Fibroblast of pulmonary artery (primary cell): ENCODE data around the gene CASS4.

ENCODE experiments used
- DNase-seq: peaks from one replicate; pipeline ENCODE4 v3.0.0-alpha.2; 2010; ENCODE audit warnings: low read depth
- H3K4me3 ChIP-seq: replicated peaks from 2 replicates; pipeline ENCODE4 v1.5.1; 2011; ENCODE audit warnings: low read depth, mild to moderate bottlenecking, control low read depth, low read length, moderate library complexity
- CTCF ChIP-seq: IDR thresholded peaks from 2 replicates; pipeline ENCODE4 v1.5.1; 2011; ENCODE audit warnings: mild to moderate bottlenecking, control low read depth, low read length, inconsistent platforms; ENCODE audit errors: missing control alignments

Gene CASS4

DNA sequence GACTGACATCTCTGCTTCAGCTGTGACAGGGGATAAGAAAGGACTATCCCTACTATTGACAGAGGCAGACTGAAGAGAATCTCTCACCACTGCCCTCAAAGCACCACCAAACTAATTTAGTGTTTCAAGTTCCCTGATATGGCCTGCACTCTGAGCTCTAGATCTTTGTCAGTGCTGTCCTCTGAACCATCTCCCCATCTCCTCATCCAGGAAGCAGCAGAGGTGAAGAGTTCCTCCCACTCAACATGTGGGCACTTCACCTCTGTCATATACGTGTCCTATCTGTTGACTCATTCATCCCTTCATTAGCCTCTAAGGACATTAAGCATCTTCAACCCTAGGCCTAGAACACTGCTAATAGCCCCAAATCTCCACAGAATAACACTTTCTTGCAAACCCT lies 39.2 kb upstream of the CASS4 start:
- no peak for TF ChIP-seq CTCF
- no peak overlapping the region for H3K4me3 ChIP-seq
- DNase-seq: no peak

DNA sequence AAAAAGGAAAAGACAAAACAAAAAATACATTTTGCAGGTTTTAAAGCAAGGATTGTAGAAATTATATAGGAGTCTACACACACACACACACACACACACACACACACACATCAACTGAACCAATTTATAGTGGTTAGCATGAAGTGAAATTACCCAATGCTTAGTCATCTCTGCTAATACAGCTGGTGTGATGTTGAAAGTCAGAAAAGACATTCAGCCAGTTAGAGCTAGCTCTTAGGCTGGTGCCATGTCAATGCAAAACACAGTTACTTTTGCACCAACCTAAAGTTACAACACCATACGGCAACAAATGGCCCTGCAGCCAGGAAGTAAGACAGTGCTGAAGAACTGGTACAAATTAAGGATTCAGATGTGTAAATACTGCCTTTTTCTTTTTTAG lies 38.1 kb upstream of the CASS4 start:
- peak; percentile 97 for DNase-seq
- no peak for TF ChIP-seq CTCF
- no peak overlapping the region for H3K4me3 ChIP-seq

- no peak overlapping the region for H3K4me3 ChIP-seq
- no peak for DNase-seq
- no peak for TF ChIP-seq CTCF
These were observed 35.7 kb upstream of the CASS4 start for GRCh38 chr20:56376331-56376730.

- DNase-seq: no peak
- no peak for TF ChIP-seq CTCF
- no peak overlapping the region for H3K4me3 ChIP-seq
These were observed 33.7 kb upstream of the CASS4 start for GRCh38 chr20:56378386-56378785.

DNA sequence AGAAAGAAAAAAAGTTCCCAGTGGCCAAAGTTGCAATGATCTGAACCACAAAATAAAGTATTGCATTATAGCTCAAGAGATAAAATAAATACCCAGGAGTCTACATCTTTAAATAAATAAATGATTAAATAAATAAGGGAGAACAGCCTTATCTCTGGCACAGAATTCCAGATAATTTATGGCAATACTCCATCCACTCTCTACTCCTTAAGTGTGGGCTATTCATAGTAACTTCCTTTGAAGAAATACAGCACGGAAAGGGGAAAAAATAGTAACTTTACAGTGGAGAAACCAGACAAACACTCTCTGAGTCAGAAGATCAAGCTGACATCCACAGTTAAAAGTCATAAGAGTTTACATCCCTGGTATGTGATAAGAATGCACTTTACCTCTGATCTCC lies 31.7 kb upstream of the CASS4 start:
- DNase-seq: peak; percentile 75
- no peak overlapping the region for H3K4me3 ChIP-seq
- TF ChIP-seq CTCF: no peak

DNA sequence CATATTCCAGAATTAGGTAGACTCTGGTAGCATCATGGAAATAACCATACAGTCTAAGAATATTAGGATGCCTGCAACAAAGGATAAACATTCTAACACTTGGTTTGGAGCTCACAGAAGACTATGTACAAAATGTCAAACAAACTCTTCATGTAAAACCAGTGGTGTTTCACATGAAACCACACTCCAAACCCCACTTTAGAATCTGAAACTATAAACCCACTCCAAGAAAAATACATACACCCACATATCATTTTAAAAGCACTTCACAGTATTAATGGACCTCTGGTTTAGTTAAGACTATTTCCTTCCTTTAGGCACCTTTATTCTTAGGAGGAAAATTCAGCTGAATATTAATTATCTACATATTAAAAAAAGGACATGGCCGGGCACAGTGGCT lies 30.6 kb upstream of the CASS4 start:
- no peak overlapping the region for H3K4me3 ChIP-seq
- TF ChIP-seq CTCF: no peak
- DNase-seq: no peak

- DNase-seq: no peak
- no peak overlapping the region for H3K4me3 ChIP-seq
- no peak for TF ChIP-seq CTCF
These were observed 29.4 kb upstream of the CASS4 start for GRCh38 chr20:56382696-56383095.
